A549 (cell line): ENCODE measurements around the gene C2orf74. TPM values are rescaled to one million over a fixed set of nuclear protein-coding genes. Genes with fewer than 3 reads are reported as not detected.

Experiments used
- ATAC-seq, 2 experiments: fragments of 200-7000 bp in 1 of 2; fragments of >200 bp in 1 of 2; cut with Nextera tagmentation in 1 of 2; cut with Tn5 transposase in 1 of 2; 3 replicates each; pipeline versions ENCODE4 v1.8.0 to v1.9.1; 2018 to 2020; ENCODE audit warnings: mild to moderate bottlenecking in 1 of 2, moderate library complexity in 1 of 2
- CTCF ChIA-PET: fragments of 300-600 bp; sonication (Branson Sonifier 250); formaldehyde crosslinking; extraction: SDS; loops from one replicate; lab custom pipeline; 2021; ENCODE audit warnings: antibody characterized with exemption, inconsistent platforms; lab: Yijun Ruan, JAX
- POLR2A ChIA-PET: fragments of 350-600 bp; formaldehyde crosslinking; extraction: SDS; loops from one replicate; lab custom pipeline; 2021; ENCODE audit warnings: antibody characterized with exemption, inconsistent platforms; lab: Yijun Ruan, JAX
- DNase-seq, 2 experiments: peaks; one replicate each; pipeline versions ENCODE4 v3.0.0 to v3.0.0-alpha.2; 2011 to 2016; ENCODE audit warnings: low read depth in 1 of 2, low spot score in 1 of 2
- FAIRE-seq: peaks from 2 replicates; lab custom pipeline; 2011; peaks lifted over from hg19 to GRCh38; lab: Jason Lieb, UNC
- H3K27ac ChIP-seq, 2 experiments: fragments of >200 bp; sonication (Bioruptor Twin); formaldehyde crosslinking; 3 replicates each; pipeline ENCODE4 v1.5.1; 2016 to 2017
- H3K4me1 ChIP-seq: fragments of >200 bp; sonication (Bioruptor Twin); formaldehyde crosslinking; 3 replicates; pipeline ENCODE4 v1.6.1; 2016
- H3K4me2 ChIP-seq: fragments of >200 bp; sonication (Bioruptor Twin); formaldehyde crosslinking; 3 replicates; pipeline ENCODE4 v1.6.1; 2016
- H3K4me3 ChIP-seq: fragments of >200 bp; sonication (Bioruptor Twin); formaldehyde crosslinking; 3 replicates; pipeline ENCODE4 v1.5.1; 2016
- H3K9me3 ChIP-seq: fragments of >200 bp; sonication (Bioruptor Twin); formaldehyde crosslinking; 3 replicates; pipeline ENCODE4 v1.6.1; 2016
- CBX2 ChIP-seq: fragments of 200-600 bp; sonication (generic); IDR thresholded peaks from 2 replicates; pipeline ENCODE4 v1.6.1; 2016; ENCODE audit warnings: low read depth, mild to moderate bottlenecking, borderline replicate concordance
- CBX8 ChIP-seq: fragments of 200-600 bp; sonication (generic); IDR thresholded peaks from 2 replicates; pipeline ENCODE4 v1.6.1; 2016
- CHD4 ChIP-seq: fragments of 200-600 bp; sonication (generic); IDR thresholded peaks from 2 replicates; pipeline ENCODE4 v1.6.1; 2016; ENCODE audit warnings: antibody characterized with exemption, mild to moderate bottlenecking, borderline replicate concordance
- ESRRA ChIP-seq: fragments of 150-350 bp; IDR thresholded peaks from 2 replicates; pipeline ENCODE4 v1.6.1; 2014; ENCODE audit warnings: mild to moderate bottlenecking, low read length, borderline replicate concordance
- HOXA7 ChIP-seq: fragments of 250-450 bp; sonication (Bioruptor Pico); IDR thresholded peaks from 2 replicates; pipeline ENCODE4 v1.5.0; 2020; ENCODE audit warnings: mild to moderate bottlenecking, moderate library complexity
- HOXB5 ChIP-seq: fragments of 250-450 bp; sonication (Bioruptor Pico); IDR thresholded peaks from 2 replicates; pipeline ENCODE4 v1.5.0; 2020; ENCODE audit warnings: mild to moderate bottlenecking, moderate library complexity
- JUN ChIP-seq, 2 experiments: fragments of >200 bp; sonication (Bioruptor Twin); formaldehyde crosslinking; IDR thresholded peaks; 2 replicates in 1 of 2; 3 replicates in 1 of 2; pipeline ENCODE4 v1.6.1; 2016 to 2017
- KDM5A ChIP-seq: fragments of 200-600 bp; sonication (generic); IDR thresholded peaks from 2 replicates; pipeline ENCODE4 v1.6.1; 2016; ENCODE audit warnings: antibody characterized with exemption, mild to moderate bottlenecking
- MAFK ChIP-seq: fragments of 450-650 bp; IDR thresholded peaks from 2 replicates; pipeline ENCODE4 v1.6.1; 2014; ENCODE audit not compliant: partially characterized antibody
- NFE2L2 ChIP-seq: fragments of 150-350 bp; conservative IDR thresholded peaks from 2 replicates; pipeline ENCODE4 v1.6.1; 2014; ENCODE audit warnings: low read length
- NPAS2 ChIP-seq: fragments of 250-450 bp; sonication (Bioruptor Pico); IDR thresholded peaks from 2 replicates; pipeline ENCODE4 v1.8.0; 2022; ENCODE audit warnings: mild to moderate bottlenecking, moderate library complexity, borderline replicate concordance
- PHF8 ChIP-seq: fragments of 200-600 bp; sonication (generic); IDR thresholded peaks from 2 replicates; pipeline ENCODE4 v1.6.1; 2016; ENCODE audit warnings: low read depth, mild to moderate bottlenecking, antibody characterized with exemption, moderate library complexity, borderline replicate concordance
- POLR2A ChIP-seq: IDR thresholded peaks from 2 replicates; pipeline ENCODE4 v1.6.1; 2012; ENCODE audit warnings: mild to moderate bottlenecking, low read length
- RAD21 ChIP-seq, 2 experiments: fragments of >200 bp in 1 of 2; sonication (Bioruptor Twin) in 1 of 2; formaldehyde crosslinking in 1 of 2; IDR thresholded peaks in 1 of 2; conservative IDR thresholded peaks in 1 of 2; 2 replicates in 1 of 2; 3 replicates in 1 of 2; pipeline ENCODE4 v1.6.1; 2012 to 2018; ENCODE audit warnings: inconsistent platforms in 1 of 2
- SREBF2 ChIP-seq: fragments of 450-650 bp; IDR thresholded peaks from 2 replicates; pipeline ENCODE4 v1.6.1; 2014; ENCODE audit warnings: mild to moderate bottlenecking, moderate library complexity
- TP53 ChIP-seq: fragments of 250-450 bp; sonication (Bioruptor Pico); IDR thresholded peaks from 2 replicates; pipeline ENCODE4 v1.5.0; 2021; ENCODE audit warnings: mild to moderate bottlenecking, moderate library complexity
- ZC3H11A ChIP-seq: fragments of 450-650 bp; IDR thresholded peaks from 2 replicates; pipeline ENCODE4 v1.6.1; 2014; ENCODE audit warnings: antibody characterized with exemption, mild to moderate bottlenecking
- ZSCAN20 ChIP-seq: fragments of 250-450 bp; sonication (Bioruptor Pico); IDR thresholded peaks from 2 replicates; pipeline ENCODE4 v1.8.0; 2022; ENCODE audit warnings: mild to moderate bottlenecking, moderate library complexity
- WGBS: methylation state at CpG from one replicate; pipeline ENCODE4 v1.1.6; 2017; ENCODE audit errors: missing lambda C conversion rate; 5-methylcytosine and 5-hydroxymethylcytosine counted together
- polyA plus RNA-seq, 4 experiments: library from polyadenylated mRNA; depleted of rRNA in 3 of 4; stranded (reverse); fragments of >200 nt; fragmentation: RNase III in 1 of 4; extraction: RNeasy Plus Mini Kit Qiagen cat#74134 plus additional on column Dnase treatment in 1 of 4; gene quantifications; 2 replicates in 3 of 4; 3 replicates in 1 of 4; pipeline ENCODE4 v1.2.3, GENCODE V29; 2011 to 2017
- TF ChIP-seq, protein P1 (sequence below): fragments of 450-650 bp; IDR thresholded peaks from 2 replicates; pipeline ENCODE4 v1.6.1; 2014; ENCODE audit warnings: antibody characterized with exemption
- TF ChIP-seq, protein P2 (sequence below): fragments of 150-350 bp; IDR thresholded peaks from 2 replicates; pipeline ENCODE4 v1.6.1; 2014; ENCODE audit warnings: low read depth, mild to moderate bottlenecking, low read length

C2orf74 gene
- polyA plus RNA-seq, 2 of the 4 experiments (the other 2 are of a cell fraction): 41.8 to 47.8 TPM

DNA sequence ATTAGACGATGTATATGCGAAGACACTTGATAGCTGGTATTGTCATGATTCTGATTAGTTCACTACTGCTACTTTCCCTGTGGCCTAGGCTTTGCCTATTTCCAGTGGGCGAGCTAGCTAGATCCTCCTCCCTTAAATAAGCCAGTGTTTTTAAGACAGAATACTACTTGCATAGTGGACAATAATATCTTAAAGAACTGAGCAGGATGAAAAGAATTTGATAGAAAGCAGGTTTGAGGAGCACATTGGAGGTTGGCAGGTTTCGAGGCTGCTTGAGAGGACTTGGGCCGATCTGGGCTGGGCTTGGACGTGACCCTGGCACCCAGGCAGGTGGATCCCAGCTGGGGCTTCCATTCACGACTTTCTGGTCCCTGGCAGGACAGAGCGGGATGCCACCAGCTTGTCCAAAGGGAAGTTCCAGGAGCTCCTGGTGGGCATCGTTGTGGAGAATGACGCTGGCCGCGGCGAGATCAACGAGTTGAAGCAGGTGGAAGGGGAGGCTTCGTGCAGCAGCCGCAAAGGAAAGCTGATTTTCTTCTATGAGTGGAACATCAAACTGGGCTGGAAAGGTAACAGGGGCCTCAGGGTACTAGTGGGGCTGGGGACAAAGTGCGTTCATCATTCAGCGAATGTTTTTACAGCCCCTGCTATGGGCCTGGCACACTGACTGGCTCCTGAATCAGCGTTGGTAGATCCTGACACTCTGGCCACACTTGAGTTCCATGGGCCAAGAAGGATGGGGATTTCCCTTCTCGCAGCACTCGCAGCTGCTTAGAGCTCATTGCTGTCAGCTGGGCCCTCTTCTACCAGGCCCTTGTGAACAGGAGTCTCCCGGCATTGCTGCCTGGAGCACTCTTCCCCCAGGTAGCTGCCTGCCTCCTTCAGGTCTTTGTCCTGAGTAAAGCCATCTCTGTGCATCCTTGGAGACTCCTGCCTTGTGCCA lies 16.9 kb downstream of the C2orf74 start:
- WGBS: 95% methylated on average over 22 of the region's 22 CpGs
- TF ChIP-seq JUN (IDR thresholded peaks at IDR 0.05) (0 out of 5 replicates have a peak, but pooled peaks of 1 of the 2 experiments have one; percentile 21), POLR2A (no peak; the same call in 1 of the 2 replicates), HOXB5 (CRISPR knock-in tag) (no peak), ZC3H11A (no peak), NPAS2 (CRISPR knock-in tag) (no peak), PHF8 (no peak)
- no peak for ATAC-seq
- ChIA-PET POLR2A (interaction anchor here (0.5 to 2.8 kb wide), 6 partner anchors 9 to 973 kb away, joined by 3 to 16 read pairs (median 6); partner anchors contain the start of gene C2orf74), CTCF (interaction anchor here (0.6 to 1.6 kb wide), 3 partner anchors 13 to 614 kb away, joined by 3 to 5 read pairs (median 4); no protein-coding TSS in a partner anchor)
- H3K4me3 ChIP-seq: peak overlapping the region; percentile 82; the same call in 2 of the 3 replicates
- peaks cover 34% of the 10 kb centered on the region for H3K4me1 ChIP-seq
- no peak for FAIRE-seq
- peak overlapping the region; percentile 89 for H3K4me2 ChIP-seq
- DNase-seq: no peak
- H3K9me3 ChIP-seq: no peaks in the 10 kb centered on the region
- H3K27ac ChIP-seq: peak overlapping the region in 1 of 2 experiments; percentile 95; a peak in 4 of 6 replicates

DNA sequence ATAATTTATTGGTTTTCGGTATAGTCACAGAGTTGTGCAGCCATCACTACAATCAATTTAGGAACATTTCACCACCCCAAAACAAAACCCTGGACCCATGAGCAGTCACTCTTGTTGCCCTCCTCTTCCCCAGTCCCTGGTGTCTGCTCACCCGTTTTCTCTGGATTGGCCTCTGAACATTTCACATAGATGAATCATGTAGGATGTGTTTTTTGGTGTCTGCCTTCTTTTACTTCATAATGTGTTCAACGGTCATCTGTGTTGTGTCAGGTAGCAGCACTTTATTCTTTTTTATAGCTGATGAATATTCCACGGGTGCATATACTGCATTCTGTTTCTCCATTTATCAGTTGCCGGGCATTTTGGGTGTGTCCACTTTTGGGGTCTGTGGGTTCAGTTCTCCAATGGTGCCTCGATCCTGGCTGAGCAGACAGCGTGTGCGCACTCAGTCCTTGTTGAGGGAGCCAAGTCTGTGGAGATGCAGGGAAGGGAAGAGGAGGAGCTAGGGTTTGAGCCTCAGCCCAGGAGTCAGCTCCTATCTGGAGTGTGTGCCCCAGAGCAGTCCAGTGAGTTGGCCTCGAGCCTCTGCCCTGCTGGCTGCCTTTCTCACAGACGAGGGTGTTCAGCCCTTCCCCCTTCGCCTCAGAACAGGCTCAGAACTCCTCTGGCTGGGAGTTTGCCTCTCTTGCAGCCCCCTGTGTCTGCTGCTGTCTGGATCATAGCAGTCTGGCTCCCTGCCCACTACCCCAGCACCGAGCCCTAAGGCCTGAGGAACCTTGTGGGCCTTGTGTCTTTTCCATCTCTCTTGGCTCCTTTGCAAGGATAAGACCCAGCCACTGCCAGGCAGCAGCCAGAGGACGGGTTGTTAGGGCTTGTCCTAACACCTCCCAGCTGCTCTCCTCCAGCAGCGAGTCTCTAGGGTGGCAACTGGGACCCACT lies 18.0 kb downstream of the C2orf74 start:
- WGBS: 88% methylated on average over 14 of the region's 14 CpGs
- Histone ChIP-seq H3K27ac (peak overlapping the region in 1 of 2 experiments; percentile 95; a peak in 2 of 6 replicates), H3K4me1 (peaks cover 34% of the 10 kb centered on the region), H3K9me3 (no peaks in the 10 kb centered on the region), H3K4me3 (no peak overlapping the region), H3K4me2 (peak overlapping the region; percentile 89)
- POLR2A ChIA-PET: no interaction called here
- ATAC-seq (no peak), DNase-seq (no peak), FAIRE-seq (no peak)
- CTCF ChIA-PET: interaction anchor here (0.6 to 1.2 kb wide), 2 partner anchors 79 to 449 kb away, joined by 3 read pairs; no protein-coding TSS in a partner anchor
- TF ChIP-seq, protein P1, sequence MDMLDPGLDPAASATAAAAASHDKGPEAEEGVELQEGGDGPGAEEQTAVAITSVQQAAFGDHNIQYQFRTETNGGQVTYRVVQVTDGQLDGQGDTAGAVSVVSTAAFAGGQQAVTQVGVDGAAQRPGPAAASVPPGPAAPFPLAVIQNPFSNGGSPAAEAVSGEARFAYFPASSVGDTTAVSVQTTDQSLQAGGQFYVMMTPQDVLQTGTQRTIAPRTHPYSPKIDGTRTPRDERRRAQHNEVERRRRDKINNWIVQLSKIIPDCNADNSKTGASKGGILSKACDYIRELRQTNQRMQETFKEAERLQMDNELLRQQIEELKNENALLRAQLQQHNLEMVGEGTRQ: no peak
- TF ChIP-seq ESRRA: no peak
- no peak for TF ChIP-seq HOXA7 (CRISPR knock-in tag)
- no peak for TF ChIP-seq NFE2L2
- no peak for TF ChIP-seq SREBF2
- TF ChIP-seq KDM5A: no peak
- TF ChIP-seq ZSCAN20 (CRISPR knock-in tag): no peak
- no peak for TF ChIP-seq MAFK

DNA sequence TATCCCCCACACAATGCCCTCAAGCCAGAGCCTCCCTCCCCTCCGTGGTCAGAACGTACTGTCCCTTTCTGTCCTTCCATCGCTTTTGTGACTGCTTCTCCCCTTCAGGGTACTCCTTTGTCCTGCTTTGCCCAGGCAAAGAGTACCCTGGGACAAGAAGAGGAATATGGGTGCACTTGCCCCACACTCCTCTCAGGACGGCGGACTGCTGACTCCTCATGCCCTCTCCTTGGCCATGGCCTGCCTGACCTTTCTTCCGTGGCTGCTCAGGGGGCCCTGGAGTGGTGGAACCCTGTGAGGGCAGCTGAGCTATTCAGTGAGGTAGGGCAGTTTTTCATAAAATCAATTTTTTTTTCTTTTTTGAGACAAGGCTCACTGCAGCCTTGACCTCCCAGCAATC lies 18.7 kb downstream of the C2orf74 start:
- WGBS: 98% methylated on average over 6 of the region's 6 CpGs
- FAIRE-seq: no peak
- no peak for DNase-seq
- TF ChIP-seq CBX8 (no peak), ESRRA (no peak), HOXA7 (CRISPR knock-in tag) (no peak), TP53 (CRISPR knock-in tag) (no peak), CHD4 (no peak), CBX2 (no peak), RAD21 (conservative IDR thresholded peaks at IDR 0.05 in 1 of 2, IDR thresholded peaks at IDR 0.05 in 1 of 2) (no peak)
- TF ChIP-seq, protein P2, sequence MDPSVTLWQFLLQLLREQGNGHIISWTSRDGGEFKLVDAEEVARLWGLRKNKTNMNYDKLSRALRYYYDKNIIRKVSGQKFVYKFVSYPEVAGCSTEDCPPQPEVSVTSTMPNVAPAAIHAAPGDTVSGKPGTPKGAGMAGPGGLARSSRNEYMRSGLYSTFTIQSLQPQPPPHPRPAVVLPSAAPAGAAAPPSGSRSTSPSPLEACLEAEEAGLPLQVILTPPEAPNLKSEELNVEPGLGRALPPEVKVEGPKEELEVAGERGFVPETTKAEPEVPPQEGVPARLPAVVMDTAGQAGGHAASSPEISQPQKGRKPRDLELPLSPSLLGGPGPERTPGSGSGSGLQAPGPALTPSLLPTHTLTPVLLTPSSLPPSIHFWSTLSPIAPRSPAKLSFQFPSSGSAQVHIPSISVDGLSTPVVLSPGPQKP: no peak
- Histone ChIP-seq H3K27ac (peak overlapping the region in 1 of 2 experiments; percentile 30; a peak in 2 of 6 replicates), H3K9me3 (no peaks in the 10 kb centered on the region), H3K4me1 (peaks cover 34% of the 10 kb centered on the region), H3K4me3 (no peak overlapping the region), H3K4me2 (0 out of 3 replicates have a peak overlapping the region, but pooled peaks have one; percentile 89)
- ATAC-seq: no peak
- CTCF ChIA-PET: interaction anchor here (0.6 to 1.2 kb wide), 3 partner anchors 78 to 448 kb away, joined by 3 read pairs; no protein-coding TSS in a partner anchor
- POLR2A ChIA-PET: no interaction called here
